Hippocampal formation (tissue), 2 donors: Measurements from ENCODE around the gene CRYBB2.
A peak's percentile ranks its signal among the peaks of the same experiment; 100 is the strongest.
"Not testable (repeated sequence)": the region's sequence is repeated elsewhere in the genome, so short reads cannot be mapped to it uniquely, and the experiment has no call there.

ENCODE experiments used
- DNase-seq, 2 donors: peaks; one replicate each; lab custom pipeline; 2025; lab: John Stamatoyannopoulos, UW

The CRYBB2 gene

DNA sequence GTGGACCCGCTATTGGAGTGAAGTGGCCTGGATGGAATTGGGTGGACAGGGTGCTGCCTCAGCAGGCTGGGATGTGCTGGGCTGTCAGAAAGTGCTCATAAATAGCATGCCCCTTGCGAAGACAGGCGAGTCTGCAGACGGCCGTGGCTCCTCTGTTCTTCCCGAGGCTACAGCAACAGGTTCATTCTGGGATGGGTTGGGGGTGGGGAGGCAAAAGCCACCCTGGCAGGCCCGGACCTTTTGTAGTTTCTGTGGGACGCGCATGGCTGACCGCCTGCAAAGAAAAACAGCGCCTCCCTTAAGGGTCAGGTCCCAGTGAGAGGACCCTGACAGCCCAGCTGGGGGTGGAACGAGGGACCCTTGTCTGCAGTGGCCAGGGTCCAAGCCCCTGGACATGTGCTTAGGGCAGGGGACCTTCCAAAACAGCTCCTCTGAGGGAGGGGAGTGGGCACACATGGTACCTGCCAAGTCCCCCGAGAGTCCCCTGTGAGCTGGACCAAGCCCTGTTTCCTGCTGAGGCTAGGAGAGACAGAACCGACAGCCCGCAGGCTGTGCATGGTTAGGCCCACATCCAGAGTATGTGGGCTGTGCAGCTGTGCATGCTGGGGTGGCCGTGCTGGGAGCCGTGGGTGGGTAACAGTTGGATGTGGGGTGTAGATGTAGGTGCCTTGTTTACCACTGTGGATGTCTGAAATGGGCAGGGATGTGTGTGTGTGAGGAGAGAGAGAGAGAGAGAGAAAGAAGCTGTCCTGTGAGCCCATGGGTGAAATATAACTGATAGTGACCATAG lies 19.5 kb upstream of the CRYBB2 start, which contains the start of gene CRYBB3:
Gene CRYBB3, plus strand, starts transcription at position 128 of the 790 bp plus-strand sequence. CDS start 1,539 bp downstream, outside the sequence.
- DNase-seq: no peak

DNA sequence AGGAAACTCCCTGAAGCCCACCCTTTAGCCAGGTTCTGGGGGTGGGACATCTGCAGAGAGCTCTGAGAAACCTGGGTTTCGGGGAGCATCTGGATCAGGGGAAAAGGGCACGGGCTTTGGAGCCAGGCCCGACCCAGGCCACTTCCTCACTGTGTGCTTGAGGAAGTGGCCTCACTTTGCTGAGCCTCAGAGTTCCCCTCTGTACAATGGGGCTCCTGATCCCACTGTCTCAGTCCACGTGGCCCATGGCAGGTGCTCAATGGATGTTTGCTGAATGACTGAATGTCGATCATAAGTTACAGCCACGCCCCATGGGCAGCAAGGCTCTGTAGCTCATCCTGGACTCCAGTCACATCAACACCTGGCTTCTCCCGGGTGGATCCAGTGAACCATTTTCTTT lies 18.5 kb upstream of the CRYBB2 start:
- DNase-seq: no peak

DNA sequence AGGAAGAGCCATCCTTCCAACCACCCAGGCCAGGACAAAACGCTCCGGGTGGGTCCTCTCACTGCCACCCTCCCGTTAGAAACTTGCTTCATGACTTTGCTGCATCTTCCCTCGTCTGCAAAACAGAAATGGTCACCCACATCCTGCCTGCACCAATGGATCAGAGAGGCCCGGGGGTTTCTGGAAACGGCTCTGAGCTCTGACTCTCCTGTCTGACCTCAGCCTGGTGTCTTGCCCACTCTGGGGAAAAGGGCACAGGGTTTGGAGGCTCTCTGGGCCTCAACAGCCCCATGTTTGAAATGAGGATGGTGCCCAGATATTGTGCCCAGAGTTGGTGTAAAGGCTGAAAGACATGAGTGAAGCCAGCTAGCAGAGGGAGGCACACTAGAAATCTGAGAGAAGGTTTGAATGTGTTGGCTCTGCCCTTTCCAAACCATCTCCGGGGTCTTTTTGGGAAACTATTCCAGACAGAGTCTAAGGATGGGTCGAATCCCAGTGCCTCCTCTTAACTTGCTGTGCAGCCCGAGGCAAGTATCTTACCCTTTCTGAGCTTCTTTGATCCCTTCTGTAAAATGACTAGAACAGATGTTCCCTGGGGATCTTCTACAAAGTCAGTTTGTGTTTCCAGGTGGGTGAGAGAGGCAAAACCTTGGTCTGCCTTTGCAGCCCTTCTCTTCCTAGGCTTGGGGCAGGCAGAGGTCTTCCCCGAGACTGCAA lies 17.7 kb upstream of the CRYBB2 start:
- no peak for DNase-seq

DNA sequence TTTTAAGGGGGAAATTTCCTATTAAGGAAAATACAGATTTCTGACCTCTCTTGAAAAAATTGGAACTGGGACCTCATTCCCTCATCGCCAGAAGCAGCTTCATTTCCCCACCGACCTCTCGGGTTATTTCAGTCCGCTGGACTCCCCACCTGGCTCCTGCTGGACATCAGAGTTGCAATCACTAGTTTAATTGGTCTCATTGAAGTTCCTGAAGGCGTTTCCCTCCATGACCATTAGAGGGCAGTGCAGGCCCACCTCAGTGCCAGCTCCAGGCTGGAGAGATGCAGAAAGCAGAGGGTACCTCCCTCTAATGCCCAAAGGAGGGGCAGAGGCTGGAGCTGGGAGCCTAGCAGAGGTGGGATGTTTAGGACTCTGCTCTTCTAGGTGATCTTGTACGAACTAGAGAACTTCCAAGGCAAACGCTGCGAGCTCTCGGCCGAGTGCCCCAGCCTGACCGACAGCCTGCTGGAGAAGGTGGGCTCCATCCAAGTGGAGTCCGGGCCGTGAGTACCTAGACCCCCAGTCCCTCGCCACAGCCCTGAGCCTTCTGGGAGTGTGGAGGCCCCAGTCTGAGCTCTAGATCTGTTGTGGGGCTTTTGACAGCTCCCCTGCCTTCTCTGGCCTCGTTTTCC lies 17.0 kb upstream of the CRYBB2 start:
- DNase-seq: peak; percentile 9 to 45

DNA sequence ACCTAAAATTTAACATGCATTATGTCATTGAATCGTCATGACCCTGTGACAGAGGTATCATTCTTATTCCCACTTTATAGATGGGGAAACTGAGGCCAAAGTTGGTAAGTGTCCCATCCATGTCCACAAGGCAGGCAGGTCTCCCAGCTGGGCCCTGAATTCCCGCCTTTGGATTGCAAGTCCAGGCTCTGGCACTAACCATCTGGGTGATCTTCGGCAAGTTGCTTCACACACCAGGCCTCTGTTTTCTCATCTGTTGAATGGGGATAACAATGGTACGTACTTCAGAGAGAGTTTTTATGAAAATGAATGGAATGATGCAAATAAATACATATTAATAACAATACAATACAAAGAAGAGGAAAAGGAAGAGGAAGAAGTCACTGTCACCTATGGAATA lies 16.4 kb upstream of the CRYBB2 start:
- no peak for DNase-seq

DNA sequence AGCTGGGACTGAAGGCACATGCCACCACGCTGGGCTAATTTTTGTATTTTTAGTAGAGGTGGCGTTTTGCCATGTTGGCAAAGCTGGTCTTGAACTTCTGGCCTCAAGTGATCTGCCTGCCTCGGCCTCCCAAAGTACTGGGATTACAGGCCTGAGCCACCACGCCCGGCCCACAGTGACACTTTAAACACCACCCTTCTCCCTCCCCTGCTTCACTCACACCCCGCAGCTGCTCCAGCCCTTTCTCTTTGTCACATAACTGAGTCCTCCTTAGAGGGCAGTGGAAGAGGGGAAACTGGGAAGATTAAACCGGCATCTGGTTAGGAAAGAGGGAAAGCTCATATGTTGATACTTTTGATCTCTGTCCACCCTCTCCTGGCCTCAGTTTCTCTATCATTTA lies 14.9 kb upstream of the CRYBB2 start:
- not testable (repeated sequence) for DNase-seq

DNA sequence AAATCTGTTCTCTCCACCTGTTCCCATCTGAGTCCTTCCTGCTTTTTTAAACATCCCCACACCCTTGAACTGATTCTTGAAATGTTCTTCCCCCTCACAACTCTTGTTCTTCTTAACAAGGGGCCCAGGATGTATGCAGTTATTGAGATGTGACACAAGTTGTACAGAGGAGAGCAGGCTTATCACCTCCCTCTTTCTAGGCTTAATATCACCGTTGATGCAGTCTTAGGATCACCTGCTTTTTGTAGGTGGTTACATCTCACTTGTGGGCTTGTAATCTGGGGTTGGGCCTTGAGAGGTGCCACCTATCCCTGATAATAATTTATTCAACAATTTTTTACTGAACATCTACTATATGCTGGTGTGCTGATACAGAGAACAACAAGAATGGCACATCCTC lies 13.6 kb upstream of the CRYBB2 start:
- no peak for DNase-seq

DNA sequence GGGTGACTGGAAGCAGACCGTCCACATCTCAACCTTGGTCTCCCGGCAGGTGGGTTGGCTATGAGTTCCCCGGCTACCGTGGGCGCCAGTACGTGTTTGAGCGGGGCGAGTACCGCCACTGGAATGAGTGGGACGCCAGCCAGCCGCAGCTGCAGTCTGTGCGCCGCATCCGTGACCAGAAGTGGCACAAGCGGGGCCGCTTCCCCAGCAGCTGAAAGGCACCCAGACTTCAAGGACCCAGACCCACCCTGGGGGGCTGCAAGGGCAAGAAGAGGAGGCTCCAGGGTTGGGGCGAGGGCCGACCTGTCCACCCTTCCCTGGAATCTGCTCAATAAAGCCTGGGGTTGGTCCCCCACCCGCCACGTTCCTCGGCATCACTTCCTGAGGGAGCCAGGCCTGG lies 12.4 kb upstream of the CRYBB2 start:
- no peak for DNase-seq

DNA sequence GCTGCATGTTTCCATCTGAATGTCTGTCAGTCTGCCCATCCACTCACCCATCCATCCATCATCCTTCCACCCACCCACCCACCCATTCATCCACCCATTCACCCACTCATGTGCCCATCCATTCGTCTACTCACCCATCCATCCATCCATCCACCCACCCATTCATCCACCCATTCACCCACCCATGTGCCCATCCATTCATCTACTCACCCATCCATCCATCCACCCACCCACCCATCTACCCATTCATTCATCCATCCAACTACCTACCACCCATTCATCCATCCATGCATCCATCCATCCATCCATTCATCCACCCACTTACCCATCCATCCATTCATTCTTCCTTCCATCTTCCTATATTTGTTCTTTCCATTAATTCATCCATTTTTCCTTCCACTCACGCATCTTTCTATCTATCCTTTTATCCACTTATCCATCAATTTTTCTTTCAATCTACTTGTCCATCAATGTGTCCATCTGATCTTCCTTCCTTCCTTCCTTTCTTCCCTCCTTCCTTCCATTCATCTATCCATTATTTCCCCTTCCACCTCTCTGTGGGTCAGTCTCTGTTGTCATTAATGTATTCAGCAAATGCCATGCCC lies 11.8 kb upstream of the CRYBB2 start:
- DNase-seq: no peak

DNA sequence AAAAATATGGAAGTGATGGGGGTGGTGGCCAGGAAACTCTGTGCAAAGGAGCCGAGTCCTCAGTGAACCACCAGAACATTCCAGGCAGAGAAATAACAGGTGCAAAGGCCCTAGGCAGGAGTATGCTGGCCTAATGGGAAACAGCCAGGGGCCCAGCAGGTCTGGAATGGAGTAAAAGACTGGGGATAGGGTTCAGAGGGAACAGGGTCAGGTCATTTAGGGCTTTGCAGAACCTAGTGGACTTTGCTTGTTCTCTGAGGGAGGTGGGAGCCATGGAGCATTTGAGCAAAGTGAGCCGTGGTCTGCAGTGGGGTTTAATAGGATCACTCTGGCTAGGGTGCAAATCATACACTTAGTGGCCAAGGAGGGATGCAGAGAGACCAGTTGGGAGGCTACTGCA lies 11.1 kb upstream of the CRYBB2 start:
- DNase-seq: no peak

DNA sequence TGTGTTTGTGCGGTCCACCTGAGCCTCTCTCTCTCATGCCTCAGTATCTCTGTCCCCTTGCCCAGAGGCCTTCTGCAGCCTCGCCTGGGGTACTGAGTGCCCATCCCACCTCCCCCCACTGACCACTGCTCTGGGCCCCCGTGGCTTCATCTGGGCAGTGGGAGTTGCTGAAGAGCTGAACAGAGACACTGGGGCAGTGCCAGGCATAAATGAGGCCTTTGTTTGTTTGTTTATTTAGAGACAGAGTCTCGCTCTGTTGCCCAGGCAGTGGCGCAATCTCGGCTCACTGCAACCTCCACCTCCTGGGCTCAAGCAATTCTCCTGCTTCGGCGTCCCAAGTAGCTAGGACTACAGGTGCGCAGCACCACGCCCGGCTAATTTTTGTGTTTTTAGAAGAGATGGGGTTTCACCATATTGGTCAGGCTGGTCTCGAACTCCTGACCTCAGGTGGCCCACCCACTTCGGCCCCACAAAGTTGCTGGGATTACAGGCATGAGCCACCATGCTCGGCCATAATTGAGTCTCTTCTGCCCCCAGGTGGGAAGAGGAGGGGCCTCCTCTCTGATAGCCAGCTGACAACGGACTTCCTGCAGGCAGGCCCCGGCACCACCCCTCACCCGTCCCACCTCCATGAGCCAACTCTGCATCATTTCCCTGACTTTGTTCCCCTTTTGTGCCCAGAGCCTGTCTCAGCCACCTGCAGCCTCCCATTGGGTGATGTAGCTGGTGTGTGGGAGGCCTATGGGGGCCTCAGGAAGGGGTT lies 10.5 kb upstream of the CRYBB2 start:
- no peak for DNase-seq

DNA sequence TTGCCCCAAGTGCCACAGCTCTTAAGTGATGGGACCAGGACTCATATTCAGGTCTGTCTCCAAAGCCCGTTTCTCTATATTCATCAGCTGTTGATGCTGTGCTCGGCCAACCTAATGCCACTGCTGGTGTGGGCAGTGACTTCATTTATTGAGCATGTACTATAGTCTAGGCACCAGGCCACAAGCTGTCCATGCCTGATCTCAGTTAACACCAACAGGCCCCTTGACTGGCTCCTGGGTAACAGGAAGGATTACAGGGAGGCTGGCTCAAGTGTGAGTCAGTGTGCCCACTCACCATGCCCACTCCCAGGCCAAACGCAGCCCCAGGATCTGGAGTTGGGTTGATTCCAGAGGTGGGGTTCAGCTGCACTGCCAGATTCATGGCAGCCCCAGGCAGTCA lies 8.6 kb upstream of the CRYBB2 start:
- no peak for DNase-seq

DNA sequence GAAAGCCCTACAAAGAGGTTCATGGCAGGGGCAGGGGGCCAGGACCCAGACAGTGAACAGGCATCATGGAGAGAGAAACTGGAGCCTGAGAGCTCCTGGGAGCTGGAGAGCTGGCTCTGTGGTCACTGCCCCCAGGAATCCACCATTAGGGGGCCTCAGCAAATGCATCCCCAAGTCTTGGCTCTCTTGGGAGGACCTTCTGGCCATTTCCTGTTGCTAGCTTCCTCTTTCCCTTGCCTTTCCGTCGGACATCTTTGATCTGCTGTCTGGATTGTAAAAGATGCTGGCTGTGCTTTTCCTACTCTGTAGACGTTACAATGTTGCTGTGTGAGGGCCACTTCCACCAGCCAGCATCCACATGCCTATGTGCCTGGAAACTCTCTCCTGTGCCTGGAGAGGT lies 7.1 kb upstream of the CRYBB2 start:
- no peak for DNase-seq

DNA sequence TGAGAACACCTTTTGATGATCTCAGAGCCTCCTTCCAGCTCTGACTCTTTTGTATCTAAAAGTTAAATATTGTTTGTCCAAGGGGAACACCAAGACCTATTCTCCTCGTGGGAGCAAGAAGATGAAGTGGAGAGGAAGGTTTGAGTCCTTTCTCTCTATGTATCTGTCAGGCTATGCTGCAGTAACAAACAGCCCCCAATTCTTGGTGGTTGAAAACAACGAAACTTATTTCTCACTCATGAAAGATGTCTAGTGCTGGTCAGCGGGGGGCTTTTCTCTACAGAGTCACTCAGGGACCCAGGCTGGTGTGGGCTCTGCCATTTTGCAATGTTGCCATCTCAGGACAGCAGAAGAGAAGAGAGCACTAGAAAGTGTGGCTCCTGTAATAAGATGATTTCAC lies 6.2 kb upstream of the CRYBB2 start:
- DNase-seq: no peak

DNA sequence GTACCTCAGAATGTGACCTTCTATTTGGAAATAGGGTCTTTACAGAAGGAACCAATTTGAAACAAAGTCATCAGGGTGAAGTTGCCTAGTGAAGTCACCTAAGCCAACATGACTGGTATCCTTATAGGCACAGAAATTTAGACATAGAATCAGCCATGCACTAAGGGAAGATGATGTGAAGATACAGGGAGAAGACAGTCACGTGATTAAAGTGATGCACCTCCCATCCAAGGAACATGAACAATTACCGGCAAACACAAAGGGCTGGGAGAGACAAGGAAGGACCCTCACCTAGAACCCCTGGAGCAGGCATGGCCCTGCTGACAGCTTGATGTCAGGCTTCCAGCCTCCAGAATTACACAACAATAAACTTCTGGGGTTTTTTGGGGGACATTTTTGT lies 3.2 kb upstream of the CRYBB2 start:
- no peak for DNase-seq

DNA sequence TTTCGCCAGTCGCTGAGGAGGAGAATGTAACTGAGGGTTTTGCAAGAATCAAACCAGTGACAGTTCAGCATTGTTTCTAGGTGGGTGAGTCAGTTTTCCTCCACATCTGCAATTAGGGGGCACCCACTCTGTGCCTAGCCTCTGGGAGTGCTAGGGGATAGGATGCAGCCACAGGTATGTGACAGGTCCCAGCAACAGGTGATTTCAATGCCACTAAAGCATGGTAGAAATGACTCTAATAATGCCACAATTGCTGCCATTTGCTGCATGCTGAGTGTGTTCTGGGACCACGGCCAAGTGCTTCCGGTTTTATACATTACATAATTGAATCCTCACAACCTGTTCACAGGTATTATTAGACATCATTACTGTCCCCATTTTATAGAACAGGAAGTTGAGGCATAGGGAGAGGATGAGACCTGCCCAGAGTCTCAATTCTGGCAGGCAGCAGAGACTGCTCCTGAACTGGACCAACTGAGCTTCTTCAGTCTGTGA lies 556 bp downstream of the CRYBB2 start:
- no peak for DNase-seq

DNA sequence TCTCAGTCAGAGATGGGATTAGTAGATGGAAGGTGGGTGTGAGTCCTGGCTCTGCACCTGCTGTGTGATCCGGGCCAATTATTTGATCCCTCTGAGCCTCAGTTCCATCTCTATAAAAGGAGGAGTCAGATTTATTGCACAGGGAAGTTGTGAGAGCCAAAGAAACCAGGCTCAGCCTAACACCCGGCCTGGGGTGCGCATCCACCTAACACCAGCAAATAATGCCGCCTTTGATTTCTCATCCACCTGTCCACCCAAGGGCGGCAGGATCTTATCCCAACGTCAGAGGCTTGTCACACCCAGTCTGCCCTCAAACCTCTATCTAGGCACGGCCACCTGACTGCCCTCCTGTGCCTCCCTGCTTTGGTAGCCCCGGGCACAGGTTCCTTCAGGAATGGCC lies 2.4 kb downstream of the CRYBB2 start:
- DNase-seq: no peak

DNA sequence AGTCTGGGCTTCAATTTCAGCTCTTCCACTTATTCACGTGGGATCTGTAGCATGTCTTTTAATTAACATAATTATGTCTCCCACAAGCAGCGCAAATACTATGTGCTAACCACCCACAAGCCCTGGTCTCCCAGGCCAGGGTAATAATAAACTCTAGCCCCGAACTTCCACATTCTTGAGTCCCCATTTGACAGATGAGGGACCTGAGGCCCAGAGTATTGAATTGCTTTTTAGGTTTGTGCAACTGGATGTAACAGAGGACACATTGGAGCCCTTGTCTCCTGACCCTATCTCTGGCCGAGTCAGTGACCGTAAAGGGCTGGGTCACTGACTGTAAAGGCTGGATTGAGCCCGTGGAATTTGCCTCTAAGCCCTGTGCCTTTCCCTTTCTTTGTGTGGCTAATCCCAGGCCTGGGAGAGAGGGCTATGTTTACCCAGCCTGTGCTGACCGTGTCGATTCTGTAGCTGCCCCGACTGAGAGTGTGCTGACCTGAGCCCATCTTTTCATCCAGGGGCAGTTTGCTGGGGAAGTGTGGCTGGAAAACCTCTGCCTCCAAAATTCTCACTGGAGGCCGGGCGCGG lies 3.9 kb downstream of the CRYBB2 start:
- DNase-seq: no peak

DNA sequence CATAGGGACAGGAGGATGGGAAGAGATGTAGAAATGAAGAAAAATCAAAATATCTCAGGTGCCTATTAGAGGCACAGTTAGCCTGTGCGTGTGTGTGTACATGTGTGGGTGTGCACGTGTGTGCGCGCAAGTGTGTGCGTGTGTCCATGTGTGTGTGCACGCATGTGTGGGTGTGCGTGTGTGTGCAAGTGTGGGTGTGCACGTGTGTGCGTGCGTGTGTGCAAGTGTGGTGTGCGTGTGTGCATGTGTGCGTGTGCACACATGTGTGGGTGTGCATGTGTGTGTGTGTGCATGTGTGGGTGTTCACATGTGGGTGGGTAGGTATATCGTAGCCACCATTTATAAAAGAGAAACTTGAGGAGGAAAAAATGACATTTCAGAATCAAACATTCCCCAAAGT lies 9.4 kb downstream of the CRYBB2 start:
- no peak for DNase-seq

DNA sequence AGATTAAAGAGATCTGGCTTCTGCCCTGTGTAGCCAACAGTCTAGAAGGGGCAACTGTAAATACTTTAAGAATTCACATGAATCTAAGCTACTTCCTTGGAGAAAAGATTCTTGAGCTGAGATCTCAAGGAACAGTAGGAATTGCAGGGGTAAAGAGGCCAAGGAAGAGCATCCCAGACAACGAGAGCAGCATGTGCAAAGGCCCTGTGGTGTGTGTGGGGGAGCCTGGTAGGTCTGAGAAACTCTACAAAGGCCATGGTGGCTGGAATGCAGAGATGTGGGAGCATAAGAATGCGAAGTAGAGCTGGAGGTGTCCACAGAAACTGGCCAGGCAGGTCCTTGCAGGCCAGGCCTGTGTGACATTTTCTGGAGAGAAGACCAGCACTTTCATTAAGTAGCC lies 11.3 kb downstream of the CRYBB2 start:
- DNase-seq: not testable (repeated sequence)

DNA sequence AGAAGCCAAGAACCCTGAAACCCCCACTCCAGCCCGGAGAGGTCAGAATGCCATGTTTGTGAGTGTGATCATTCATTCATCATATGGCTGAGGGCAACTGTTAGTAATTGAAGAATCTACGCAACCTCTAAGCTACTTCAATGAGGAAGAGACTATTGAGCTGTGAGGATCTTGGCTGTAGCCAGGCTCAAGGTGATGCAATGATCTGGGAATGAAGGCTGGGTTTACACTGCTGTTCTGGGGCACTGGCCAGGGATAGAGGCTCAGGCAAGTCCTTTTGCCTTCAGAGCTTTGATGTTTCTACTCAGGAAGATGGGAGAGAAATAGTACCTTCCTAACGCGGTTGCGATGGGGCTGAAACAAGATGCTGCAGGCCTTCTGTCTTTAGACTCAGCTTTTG lies 12.9 kb downstream of the CRYBB2 start:
- no peak for DNase-seq
